Memory B cell (primary cell): ENCODE measurements around the gene CACNA2D3.

ENCODE experiments used
- ATAC-seq: fragments of 150-1000 bp; cut with Tn5 transposase; 2 replicates; pipeline ENCODE4 v1.10.0; 2021; ENCODE audit warnings: low read depth, mild to moderate bottlenecking, moderate library complexity
- DNase-seq, 2 donors: peaks; one replicate each; pipeline ENCODE4 v3.0.0; 2022; ENCODE audit warnings: low spot score in 2 of 2
- H3K27ac Mint-ChIP-seq: one replicate; pipeline ENCODE4 v1.8.0; 2022; ENCODE audit warnings: mild to moderate bottlenecking, moderate library complexity, mixed read lengths
- H3K27me3 Mint-ChIP-seq: one replicate; pipeline ENCODE4 v1.8.0; 2022; ENCODE audit warnings: mixed read lengths
- H3K36me3 Mint-ChIP-seq: one replicate; pipeline ENCODE4 v1.8.0; 2022; ENCODE audit warnings: mild to moderate bottlenecking, mixed read lengths
- H3K4me1 Mint-ChIP-seq: one replicate; pipeline ENCODE4 v1.8.0; 2022; ENCODE audit warnings: mixed read lengths
- H3K4me3 Mint-ChIP-seq: one replicate; pipeline ENCODE4 v1.8.0; 2022; ENCODE audit warnings: mild to moderate bottlenecking, moderate library complexity, mixed read lengths
- H3K9me3 Mint-ChIP-seq: one replicate; pipeline ENCODE4 v1.8.0; 2022; ENCODE audit warnings: mixed read lengths

CACNA2D3 gene

GRCh38 chr3:54270816-54271526, 148.6 kb downstream of the CACNA2D3 start:
- Mint-ChIP-seq H3K27me3 (peaks cover 8% of the 10 kb centered on the region), H3K27ac (no peak overlapping the region), H3K36me3 (no peaks in the 10 kb centered on the region), H3K4me1 (no peaks in the 10 kb centered on the region), H3K9me3 (no peaks in the 10 kb centered on the region), H3K4me3 (no peak overlapping the region)
- no peak for DNase-seq
- no peak for ATAC-seq

DNA sequence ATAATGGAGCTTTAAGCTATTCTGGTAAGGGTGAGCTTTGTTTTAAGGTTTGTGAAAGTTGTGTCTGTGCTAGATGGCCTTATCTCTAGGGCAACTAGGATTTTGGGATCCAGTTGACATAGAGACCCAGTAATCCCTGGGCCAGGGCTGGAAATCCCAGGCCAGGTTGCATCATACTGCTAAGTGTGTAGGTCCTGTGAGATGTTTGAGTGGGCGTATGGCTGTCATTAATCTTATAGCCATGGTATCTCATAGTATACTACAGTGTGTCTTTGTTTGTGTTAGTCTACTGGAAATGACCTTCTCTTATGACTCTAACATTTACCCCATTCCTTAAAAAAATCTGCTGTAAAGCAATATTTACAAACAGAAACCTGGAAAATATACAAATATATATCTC, 151.4 kb downstream of the CACNA2D3 start:
- ATAC-seq (no peak), DNase-seq (no peak)
- Mint-ChIP-seq H3K27me3 (peaks cover 8% of the 10 kb centered on the region), H3K4me1 (no peaks in the 10 kb centered on the region), H3K27ac (no peak overlapping the region), H3K36me3 (no peaks in the 10 kb centered on the region), H3K9me3 (no peaks in the 10 kb centered on the region), H3K4me3 (no peak overlapping the region)

DNA sequence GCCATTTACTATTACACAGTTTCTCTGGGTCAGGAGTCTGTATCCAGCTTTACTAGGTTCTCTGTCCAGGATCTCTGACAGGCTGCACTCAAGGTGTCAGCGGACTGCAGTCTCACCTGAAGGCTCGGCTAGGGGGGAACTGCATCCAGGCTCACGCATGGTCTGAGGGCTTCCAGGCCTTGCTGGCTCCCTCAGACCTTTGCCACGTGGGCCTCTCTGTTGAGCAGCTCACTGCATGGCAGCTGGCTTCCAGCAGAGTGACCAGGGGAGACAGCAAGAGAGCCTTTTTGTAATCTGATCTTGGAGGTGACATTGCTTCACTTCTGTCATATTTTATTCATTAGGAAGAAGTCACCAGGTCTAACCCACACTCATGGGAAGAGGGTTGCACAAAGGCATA, 152.3 kb downstream of the CACNA2D3 start:
- Mint-ChIP-seq H3K4me3 (no peak overlapping the region), H3K36me3 (no peaks in the 10 kb centered on the region), H3K9me3 (no peaks in the 10 kb centered on the region), H3K27me3 (peaks cover 5% of the 10 kb centered on the region), H3K4me1 (no peaks in the 10 kb centered on the region), H3K27ac (no peak overlapping the region)
- ATAC-seq (no peak), DNase-seq (no peak)

- no peaks in the 10 kb centered on the region for H3K9me3 Mint-ChIP-seq
These were observed 156.7 kb downstream of the CACNA2D3 start for GRCh38 chr3:54279005-54279583.

GRCh38 chr3:54283470-54283869, 161.1 kb downstream of the CACNA2D3 start:
- Mint-ChIP-seq H3K27me3 (peaks cover 6% of the 10 kb centered on the region), H3K4me1 (no peaks in the 10 kb centered on the region), H3K9me3 (peaks cover 4% of the 10 kb centered on the region)

More at GRCh38 chr3:54279005-54279583, 156.7 kb downstream of the CACNA2D3 start:
- ATAC-seq (no peak), DNase-seq (no peak)
- H3K4me1 Mint-ChIP-seq = no peaks in the 10 kb centered on the region
- H3K36me3 Mint-ChIP-seq = no peaks in the 10 kb centered on the region
- no peak overlapping the region for H3K27ac Mint-ChIP-seq
- no peak overlapping the region for H3K4me3 Mint-ChIP-seq
- H3K27me3 Mint-ChIP-seq = peaks cover 9% of the 10 kb centered on the region

DNA sequence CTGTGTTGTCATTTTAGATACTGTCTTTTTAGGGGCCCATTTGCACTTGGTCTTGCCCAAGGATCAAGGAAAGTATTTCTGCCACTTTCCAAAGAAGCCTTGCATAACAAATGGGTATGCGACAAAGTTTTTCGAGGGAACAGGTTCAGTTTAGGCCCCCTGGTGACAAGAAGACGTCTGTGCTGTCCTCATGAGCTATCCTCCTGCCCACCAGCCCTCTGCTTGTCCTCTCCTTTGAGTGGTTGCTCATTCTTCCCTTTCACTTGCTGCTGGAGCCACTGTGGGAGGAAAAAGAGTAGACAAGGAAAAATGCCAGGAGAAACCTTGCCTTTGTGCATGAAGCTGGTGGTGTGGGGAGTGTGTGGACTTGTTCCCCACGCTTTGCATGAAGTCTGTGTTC, 171.9 kb downstream of the CACNA2D3 start:
- ATAC-seq = no peak
- Mint-ChIP-seq H3K27ac (no peak overlapping the region), H3K4me1 (no peaks in the 10 kb centered on the region), H3K27me3 (peaks cover 2% of the 10 kb centered on the region), H3K36me3 (no peaks in the 10 kb centered on the region), H3K9me3 (peaks cover 2% of the 10 kb centered on the region), H3K4me3 (no peak overlapping the region)
- no peak for DNase-seq

More at GRCh38 chr3:54283470-54283869, 161.1 kb downstream of the CACNA2D3 start:
- Mint-ChIP-seq H3K27ac (no peak overlapping the region), H3K4me3 (no peak overlapping the region), H3K36me3 (no peaks in the 10 kb centered on the region)
- ATAC-seq (no peak), DNase-seq (no peak)

DNA sequence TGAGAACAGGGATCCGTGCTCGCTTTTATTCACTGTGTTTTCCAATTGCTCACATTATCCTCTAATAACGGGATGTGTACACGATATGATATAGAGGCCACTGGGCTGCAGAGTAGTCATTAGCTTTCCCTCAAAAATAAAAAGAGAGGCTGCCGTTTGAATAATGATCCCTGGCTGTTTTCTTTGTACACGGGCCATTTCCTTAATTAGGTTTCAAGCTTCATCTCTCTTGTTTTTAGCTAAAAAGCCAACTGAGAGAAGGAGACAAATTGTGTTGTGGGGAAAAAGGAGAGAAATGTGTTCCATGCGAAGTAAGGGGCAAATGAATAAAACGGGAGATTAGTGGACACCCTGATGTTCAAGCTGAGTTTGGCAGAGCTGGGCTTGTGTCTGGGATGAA, 174.2 kb downstream of the CACNA2D3 start:
- no peaks in the 10 kb centered on the region for H3K4me1 Mint-ChIP-seq
- H3K4me3 Mint-ChIP-seq = no peak overlapping the region
- DNase-seq = no peak

DNA sequence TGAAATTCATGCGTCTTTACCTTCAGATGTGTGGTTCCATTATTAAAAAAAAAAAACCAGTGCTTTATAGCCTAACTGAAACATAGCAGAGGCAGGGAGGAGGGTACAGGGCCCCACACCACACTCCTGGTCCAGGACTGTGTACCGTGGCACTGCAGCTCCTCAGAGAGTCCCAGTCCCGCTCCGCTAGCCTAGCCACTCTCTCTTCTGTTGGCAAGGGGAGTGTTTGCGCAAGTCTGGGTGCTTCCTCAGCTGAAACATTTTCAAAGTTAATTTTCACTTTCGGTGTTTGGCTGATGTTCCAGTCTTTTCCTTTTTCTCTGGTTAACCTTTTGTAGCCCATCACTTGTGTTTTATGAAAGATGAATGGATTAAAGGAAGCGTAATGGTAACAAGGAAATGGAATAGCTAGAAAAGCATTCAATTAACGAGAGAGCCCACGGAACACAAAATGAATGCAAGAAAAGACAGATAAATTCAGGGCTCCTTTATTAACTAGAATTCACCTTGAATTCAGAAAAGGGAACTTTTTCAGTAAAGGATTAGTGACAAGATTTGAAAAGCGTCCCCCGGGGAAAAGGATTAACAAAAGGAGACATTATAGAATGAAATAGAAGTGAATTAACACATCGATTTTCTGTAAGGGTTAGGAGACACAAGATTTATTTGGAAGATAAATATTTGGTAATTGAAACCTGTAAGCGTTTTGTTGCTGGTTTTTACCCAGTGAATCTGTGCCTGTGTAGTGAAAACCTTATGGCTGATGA, 177.0 kb downstream of the CACNA2D3 start:
- H3K9me3 Mint-ChIP-seq = peaks cover 1% of the 10 kb centered on the region
- no peak overlapping the region for H3K4me3 Mint-ChIP-seq
- H3K27me3 Mint-ChIP-seq = peaks cover 2% of the 10 kb centered on the region
- no peaks in the 10 kb centered on the region for H3K4me1 Mint-ChIP-seq
- no peak for DNase-seq
- no peak overlapping the region for H3K27ac Mint-ChIP-seq
- ATAC-seq = no peak
- H3K36me3 Mint-ChIP-seq = no peaks in the 10 kb centered on the region

More for the DNA sequence above, 174.2 kb downstream of the CACNA2D3 start:
- no peaks in the 10 kb centered on the region for H3K36me3 Mint-ChIP-seq
- H3K27me3 Mint-ChIP-seq = peaks cover 2% of the 10 kb centered on the region
- ATAC-seq = no peak
- H3K27ac Mint-ChIP-seq = no peak overlapping the region
- H3K9me3 Mint-ChIP-seq = peaks cover 3% of the 10 kb centered on the region

- Mint-ChIP-seq H3K36me3 (no peaks in the 10 kb centered on the region), H3K9me3 (peaks cover 1% of the 10 kb centered on the region), H3K4me1 (no peaks in the 10 kb centered on the region), H3K4me3 (no peak overlapping the region), H3K27ac (no peak overlapping the region), H3K27me3 (no peaks in the 10 kb centered on the region)
- no peak for ATAC-seq
- no peak for DNase-seq
These were observed 181.4 kb downstream of the CACNA2D3 start for GRCh38 chr3:54303517-54304375.

GRCh38 chr3:54304877-54305276, 182.5 kb downstream of the CACNA2D3 start:
- ATAC-seq = no peak
- peaks cover 1% of the 10 kb centered on the region for H3K9me3 Mint-ChIP-seq

DNA sequence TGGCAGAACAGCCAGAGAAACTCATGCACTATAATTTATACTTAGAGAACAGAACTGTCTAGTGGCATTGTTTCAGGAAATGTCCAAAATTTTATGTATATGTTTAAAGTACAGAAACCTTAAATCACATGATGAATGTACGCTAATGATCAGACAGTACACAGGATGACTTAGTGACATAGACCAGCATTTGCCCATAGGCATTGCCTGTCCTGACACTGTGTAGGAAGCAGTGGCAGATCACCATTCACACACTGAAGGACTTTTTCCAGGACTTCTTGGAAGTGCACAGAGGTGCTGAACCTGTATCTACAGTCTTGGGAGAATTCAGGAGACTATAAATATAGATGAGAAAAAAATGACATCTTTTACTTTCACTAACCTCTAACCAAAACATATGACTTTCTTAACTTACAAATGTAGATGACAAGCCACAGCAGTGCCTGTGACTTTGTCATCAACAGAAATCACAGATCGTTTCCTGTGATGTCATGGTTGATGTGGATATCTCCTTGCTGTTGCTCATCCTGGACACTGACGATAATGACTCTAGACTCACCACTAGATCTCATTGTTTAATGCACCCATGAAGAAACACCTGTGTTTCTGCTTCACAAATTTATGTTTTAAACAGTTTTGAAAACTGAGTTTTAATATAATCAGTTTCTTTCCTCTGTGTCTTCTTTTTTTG, 183.2 kb downstream of the CACNA2D3 start:
- H3K4me3 Mint-ChIP-seq = no peak overlapping the region
- no peak overlapping the region for H3K27ac Mint-ChIP-seq
- peaks cover 1% of the 10 kb centered on the region for H3K9me3 Mint-ChIP-seq
- no peaks in the 10 kb centered on the region for H3K36me3 Mint-ChIP-seq
- H3K27me3 Mint-ChIP-seq = no peaks in the 10 kb centered on the region
- H3K4me1 Mint-ChIP-seq = no peaks in the 10 kb centered on the region
- DNase-seq (no peak), ATAC-seq (no peak)

More at GRCh38 chr3:54304877-54305276, 182.5 kb downstream of the CACNA2D3 start:
- Mint-ChIP-seq H3K4me3 (no peak overlapping the region), H3K27me3 (no peaks in the 10 kb centered on the region), H3K27ac (no peak overlapping the region), H3K4me1 (no peaks in the 10 kb centered on the region), H3K36me3 (no peaks in the 10 kb centered on the region)
- no peak for DNase-seq

GRCh38 chr3:54307566-54308180, 185.3 kb downstream of the CACNA2D3 start:
- H3K4me3 Mint-ChIP-seq = no peak overlapping the region
- no peak for ATAC-seq
- H3K9me3 Mint-ChIP-seq = no peaks in the 10 kb centered on the region
- no peaks in the 10 kb centered on the region for H3K36me3 Mint-ChIP-seq
- H3K27me3 Mint-ChIP-seq = no peaks in the 10 kb centered on the region
- H3K27ac Mint-ChIP-seq = no peak overlapping the region
- no peak for DNase-seq
- no peaks in the 10 kb centered on the region for H3K4me1 Mint-ChIP-seq

DNA sequence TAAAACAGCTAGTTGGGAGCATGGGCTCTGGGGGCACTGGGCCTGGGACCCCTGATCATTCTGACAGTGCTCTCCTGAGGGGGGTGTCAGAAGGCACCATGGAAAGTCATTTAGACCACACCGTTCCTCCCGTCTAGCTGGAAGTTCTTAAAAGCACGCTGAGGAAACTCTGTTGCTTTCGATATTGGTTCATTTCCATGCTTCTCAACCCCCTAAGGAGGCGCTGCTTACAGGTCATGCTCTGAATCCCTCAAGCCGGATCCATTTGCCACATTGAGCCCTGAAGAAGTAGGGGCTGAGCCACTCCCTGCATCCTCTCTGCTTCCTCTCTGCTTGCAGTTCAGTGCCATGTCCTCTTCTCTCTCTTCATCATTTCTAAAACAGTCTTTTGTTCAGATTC, 187.2 kb downstream of the CACNA2D3 start:
- H3K27me3 Mint-ChIP-seq = no peaks in the 10 kb centered on the region
- no peaks in the 10 kb centered on the region for H3K9me3 Mint-ChIP-seq
- ATAC-seq = no peak
- DNase-seq = no peak
- no peaks in the 10 kb centered on the region for H3K4me1 Mint-ChIP-seq
- no peak overlapping the region for H3K27ac Mint-ChIP-seq
- no peaks in the 10 kb centered on the region for H3K36me3 Mint-ChIP-seq
- no peak overlapping the region for H3K4me3 Mint-ChIP-seq
